NCI-H82 treated with DMSO at 0.1 percent for 48 hours (cell line): ENCODE measurements around the gene PKHD1.
"Not testable (repeated sequence)": the region's sequence is repeated elsewhere in the genome, so short reads cannot be mapped to it uniquely, and the experiment has no call there.

Experiments used
- DNase-seq: peaks from one replicate; lab custom pipeline; 2025; ENCODE audit not compliant: unreplicated experiment; lab: John Stamatoyannopoulos, UW

The PKHD1 gene

DNA sequence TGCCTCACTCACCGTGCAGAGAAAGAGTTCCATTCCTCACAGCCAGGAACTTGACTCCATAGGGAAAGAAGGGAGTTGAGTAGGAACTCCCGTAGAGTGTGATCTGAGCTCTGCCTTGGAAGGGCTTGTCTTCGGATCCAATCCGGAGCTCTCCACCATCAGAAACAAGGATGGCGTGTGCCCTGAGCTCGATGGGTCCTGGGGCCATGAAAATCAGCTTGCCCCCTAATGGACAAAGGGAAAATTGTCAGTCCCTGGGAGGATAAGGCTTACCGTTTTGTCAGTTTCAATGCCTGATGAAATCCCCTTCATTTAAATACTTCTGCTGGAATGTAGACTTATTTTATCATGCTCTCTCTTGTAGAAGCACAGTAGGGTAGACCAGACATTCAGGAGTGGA lies 153.3 kb downstream of the PKHD1 start:
- no peak for DNase-seq

GRCh38 chr6:51932956-51933355 lies 154.5 kb downstream of the PKHD1 start:
- no peak for DNase-seq

- DNase-seq: no peak
Observed at GRCh38 chr6:51930602-51931001, 156.8 kb downstream of the PKHD1 start.

DNA sequence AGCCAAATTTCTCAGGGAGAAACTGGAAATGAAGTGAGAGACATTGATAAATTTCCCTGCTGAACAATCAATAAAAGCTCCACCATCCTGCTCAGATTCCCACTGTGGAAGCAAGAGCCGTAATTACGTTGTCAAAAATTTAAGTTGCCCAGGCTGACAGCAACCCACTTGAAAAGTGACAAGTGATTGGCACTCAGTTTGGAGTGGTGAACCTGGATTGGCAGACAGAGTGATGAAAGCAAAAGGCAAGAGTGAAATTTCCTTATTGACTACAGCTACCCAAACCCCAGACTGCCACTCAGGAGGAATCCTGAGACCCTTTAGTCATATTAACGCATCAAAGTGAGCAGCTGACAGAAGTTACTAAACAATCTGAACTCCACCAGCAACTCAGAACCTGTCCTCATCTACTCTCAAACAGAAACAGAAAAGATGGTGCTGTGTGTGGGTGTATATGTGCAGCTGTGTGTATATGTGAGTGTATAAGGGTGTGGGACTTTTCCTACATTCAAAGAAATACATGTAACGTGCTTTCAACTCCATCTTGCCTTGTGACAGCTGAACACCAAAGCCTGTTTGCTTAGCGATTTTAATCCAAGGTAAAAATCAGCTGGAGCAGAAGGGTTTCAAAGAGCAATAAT lies 157.4 kb downstream of the PKHD1 start:
- no peak for DNase-seq

DNA sequence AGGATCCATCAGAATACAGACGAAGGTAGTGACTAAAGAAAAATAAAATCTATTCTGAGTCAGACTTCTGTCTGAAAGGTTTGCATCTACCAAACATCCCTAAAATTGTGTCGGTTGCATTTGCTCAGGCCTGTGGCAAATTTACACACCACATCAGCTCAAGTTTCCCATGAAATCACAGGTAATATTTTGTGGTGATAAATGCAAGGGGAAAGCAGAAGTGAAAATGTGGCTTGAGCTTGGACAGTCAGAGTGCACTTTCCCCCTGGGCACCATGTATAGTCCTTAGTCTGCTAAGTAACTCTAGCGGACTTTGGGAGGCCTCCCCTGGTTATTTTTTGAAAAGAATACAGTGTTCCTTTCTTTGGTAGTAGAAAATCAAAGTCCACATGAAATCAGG lies 159.1 kb downstream of the PKHD1 start:
- DNase-seq: no peak

DNA sequence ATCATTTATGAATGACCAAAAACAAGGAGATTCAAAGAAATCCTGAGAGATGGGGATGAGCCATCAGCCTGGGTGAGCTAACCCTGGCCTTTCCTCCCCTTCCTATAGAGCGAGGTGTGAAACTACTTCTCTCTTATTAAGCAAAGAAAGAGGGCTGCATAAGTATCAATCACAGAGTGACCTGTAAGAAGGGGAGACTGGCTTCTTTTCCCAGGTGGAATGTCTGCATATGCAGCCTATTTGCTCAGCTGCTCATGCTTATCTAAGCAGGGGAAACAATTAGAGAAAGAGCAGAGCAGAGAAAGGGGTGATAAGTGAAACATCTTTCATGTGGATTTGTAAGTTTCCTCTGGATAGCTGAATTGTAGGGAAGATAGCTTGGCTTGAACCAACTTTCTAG lies 160.0 kb downstream of the PKHD1 start:
- no peak for DNase-seq

DNA sequence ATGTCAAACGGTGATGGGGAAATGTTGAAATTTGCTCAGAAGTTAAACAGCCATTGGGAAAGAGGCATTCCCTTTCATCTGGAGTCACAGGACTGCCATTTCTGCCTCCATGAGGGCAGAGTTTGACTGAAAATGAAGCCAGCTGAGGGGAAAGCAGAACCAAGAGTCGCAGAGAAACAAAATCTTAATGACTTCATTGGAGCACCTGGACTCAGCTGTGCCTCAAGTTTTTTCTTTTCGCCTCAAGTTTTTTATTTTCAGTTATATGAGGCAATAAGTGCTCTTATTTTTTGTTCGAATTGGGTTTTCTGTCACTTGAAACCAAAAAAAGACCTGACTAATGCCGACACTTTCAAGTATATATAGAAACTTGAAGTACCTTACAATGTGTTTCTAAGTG lies 161.3 kb downstream of the PKHD1 start:
- no peak for DNase-seq

GRCh38 chr6:51922479-51922878 lies 164.9 kb downstream of the PKHD1 start:
- not testable (repeated sequence) for DNase-seq

- not testable (repeated sequence) for DNase-seq
Observed at GRCh38 chr6:51918347-51918746, 169.1 kb downstream of the PKHD1 start.

DNA sequence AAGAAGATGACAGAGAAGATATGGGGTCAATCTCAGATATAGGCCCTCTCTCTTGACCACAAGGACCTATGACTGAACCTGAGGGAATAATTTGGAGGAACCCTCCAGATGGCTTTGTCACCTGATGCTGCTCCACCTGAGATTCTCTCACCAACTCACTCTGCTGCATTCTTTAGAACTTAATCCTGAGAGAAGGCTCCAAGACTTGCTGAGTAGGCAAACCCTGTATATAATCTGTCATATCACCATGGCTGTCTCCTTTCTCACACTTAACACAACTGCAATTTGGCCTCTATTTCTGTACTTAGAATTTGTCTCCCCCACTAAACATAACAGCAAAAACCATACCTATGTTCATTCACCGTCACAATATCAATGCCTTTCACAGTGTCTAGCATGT lies 172.3 kb downstream of the PKHD1 start:
- DNase-seq: no peak

DNA sequence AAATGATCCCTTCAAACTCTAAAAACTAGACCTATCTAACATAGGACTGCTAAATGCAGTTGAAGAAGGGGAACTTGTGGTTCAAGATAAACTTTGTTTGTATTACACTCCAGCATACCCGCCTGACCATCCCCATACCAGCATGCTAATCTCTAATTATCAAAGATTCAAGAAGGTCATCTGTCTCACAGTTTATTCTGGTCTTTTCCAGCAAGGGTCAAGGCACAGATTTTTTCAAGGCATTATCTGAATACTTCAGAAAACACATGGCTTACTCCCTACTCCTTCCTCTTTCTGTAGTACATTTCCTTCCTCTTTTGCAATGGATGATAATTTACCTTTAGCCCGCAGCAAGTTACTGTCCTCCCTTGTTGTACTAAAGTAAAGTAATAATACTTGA lies 174.1 kb downstream of the PKHD1 start:
- no peak for DNase-seq

DNA sequence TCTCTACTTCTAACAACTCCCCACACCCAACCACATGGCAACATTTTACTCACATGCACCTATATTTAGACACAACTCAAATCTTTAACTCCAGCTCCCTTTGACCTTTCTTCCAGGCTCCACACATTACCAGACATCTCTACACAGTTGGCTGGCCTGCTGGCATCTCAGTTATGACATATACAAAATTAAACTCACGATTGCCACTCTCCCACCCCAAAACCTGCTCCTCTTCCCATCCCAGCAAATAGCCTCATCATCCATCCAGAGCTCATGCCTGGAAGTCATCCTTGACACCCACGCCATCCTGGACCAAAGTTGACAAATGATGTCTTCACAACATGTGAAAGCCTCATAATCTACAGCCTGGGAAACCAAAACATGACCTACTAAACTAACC lies 176.6 kb downstream of the PKHD1 start:
- DNase-seq: no peak

DNA sequence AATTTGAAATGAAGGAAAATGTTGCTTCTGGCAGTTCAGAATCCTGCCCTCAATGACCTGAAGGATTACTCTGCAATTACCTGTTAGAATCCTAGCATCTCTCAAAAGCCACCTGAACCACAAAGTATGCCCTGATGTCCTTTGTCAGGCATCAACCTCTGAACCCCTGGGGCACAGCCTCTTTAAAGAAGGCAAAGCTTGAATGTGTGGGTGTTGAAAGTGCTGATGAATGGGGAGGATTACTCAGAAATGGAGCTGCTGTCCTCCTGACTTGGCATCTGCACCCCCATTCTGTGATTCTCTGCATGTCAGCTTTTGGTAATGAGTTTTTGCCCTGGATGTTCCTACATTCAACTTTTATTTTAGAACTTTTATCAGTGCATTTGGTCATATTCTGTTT lies 179.2 kb downstream of the PKHD1 start:
- no peak for DNase-seq

DNA sequence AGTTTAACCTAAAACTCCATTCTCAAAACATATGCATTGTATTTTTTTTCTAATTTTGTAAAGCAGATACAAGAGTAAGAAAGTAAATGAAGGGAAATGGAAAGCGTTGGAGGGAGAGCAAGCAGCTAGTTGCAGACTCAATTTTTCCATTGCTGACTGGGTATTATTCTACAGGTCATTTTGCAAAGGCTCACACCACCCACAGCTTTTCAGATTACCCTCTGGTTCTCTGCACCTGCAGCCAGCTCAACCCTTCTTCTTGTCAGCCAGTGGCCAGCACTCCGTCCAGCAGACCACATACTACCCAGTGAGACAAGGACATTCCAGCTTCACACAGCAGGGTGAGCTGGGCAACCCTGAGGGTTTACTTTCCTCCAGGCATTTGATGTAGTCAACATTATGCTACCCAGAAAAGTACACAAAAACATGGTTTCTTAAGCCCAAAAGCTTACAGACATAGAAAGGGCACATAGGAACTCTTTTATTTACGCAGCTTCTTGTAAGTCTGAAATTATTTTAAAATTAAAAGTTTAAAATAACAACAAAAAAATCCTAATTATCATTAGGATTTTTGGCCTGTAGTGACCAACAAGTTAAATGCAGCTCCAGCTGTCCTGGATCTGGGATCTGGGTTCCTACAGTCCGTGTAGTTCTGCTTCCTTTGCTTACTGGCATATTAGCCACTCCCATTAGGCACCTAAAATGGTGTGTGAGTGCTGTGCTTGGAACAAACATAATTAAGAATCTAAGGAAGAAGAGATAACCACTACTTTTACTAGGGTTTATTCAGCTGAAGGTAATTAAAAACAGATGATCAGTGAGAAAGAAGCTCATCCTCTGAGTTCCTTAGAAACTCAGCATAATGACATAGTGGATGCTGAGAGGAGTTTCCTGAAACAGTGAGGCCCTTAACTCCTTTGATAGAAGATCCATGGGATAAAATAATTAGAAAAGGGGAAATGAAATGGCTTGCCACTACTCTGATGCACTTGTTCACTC lies 185.3 kb downstream of the PKHD1 start:
- DNase-seq: no peak

DNA sequence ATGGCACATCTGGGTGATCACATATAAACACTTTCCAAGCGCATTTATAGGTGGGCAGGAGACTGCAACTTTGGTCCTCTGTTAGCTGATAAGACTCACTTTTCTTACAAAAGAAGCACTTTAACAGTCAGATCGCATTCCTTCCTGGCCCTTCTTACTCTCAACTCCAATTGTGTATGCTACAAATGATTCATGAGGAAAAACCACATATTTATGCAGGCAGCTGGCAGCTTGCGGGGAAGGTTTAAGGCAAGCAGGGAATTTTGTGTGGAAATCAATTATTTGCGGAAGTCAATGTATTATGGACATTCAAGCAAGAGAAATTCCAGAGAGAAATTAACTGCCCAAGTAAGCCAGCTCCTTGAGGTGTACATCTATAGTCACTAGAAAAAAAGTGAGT lies 194.0 kb downstream of the PKHD1 start:
- DNase-seq: no peak

DNA sequence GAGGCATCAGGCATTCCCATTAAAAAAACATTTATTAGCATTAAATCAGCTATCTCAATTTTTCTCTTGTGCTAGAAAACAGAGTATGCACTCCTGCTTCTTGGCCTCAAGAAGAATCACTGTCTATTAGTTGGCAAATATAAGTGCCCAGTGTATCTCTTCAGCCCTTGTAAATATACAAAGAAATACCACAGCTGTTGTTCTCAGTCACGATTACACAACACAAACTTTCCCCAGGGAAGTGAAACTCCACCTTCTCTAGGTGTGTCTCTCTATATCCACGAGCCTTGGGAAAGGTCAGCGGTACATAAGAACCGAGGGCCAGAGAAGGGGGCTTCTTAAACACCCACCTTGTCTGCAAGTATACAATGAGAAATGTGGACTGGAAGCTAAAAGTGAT lies 194.7 kb downstream of the PKHD1 start:
- DNase-seq: no peak

DNA sequence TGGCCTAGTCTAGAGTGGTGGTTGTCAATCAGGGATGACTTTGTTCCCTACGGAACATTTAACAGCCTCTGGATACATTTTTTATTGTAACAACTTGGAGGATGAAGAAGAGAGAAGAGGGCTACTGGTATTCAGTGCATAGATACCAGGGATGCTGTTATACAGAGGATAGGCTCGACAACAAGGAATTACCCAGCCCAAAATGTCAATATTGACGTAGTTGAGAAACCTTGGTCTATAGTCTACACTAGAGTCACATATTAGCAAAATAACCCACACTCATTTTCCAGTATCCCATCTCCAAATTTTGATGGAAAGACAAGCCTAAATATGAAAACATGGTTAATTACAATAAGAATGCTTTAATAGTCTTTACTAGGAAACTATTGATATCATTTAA lies 195.1 kb downstream of the PKHD1 start:
- DNase-seq: no peak

DNA sequence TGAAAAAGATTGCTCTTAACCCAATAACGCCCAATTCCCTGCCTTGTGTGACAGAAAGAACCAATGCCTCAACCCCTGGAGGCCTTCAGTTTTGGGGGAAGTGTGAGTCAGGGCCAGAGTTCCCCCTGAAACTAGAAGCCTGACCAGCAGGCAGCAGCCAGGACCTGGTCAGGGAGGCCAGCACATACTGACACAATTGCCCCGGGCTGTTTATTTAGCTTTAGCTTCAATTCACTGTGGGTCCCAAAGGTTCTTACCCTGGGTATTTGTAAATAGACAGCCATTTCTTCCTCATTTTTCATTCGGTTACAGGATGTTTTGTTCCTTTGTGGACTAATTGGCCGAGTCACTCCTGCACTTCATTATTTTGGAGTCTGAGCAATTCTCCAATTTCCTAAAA lies 195.6 kb downstream of the PKHD1 start:
- no peak for DNase-seq

DNA sequence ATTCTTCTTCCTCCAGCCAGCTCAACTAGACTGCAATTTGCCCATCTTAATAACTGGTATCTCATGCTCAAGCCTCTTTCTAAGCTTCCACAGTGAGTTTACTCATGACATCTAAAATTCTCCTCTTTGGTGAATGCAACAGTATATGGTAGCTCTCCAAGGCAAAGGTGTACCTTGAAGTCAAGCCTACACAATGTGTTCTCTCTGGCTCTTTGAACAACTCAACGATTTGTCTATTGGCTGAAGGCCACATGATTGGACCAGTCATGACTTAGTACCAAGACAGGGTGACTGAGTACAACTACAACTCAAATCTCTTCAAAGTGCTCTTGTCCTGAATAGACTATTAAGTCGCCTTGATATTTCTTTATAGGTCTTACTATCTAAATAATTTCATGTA lies 199.6 kb downstream of the PKHD1 start:
- no peak for DNase-seq

- DNase-seq: no peak
Observed at GRCh38 chr6:51885957-51886356, 201.5 kb downstream of the PKHD1 start.

DNA sequence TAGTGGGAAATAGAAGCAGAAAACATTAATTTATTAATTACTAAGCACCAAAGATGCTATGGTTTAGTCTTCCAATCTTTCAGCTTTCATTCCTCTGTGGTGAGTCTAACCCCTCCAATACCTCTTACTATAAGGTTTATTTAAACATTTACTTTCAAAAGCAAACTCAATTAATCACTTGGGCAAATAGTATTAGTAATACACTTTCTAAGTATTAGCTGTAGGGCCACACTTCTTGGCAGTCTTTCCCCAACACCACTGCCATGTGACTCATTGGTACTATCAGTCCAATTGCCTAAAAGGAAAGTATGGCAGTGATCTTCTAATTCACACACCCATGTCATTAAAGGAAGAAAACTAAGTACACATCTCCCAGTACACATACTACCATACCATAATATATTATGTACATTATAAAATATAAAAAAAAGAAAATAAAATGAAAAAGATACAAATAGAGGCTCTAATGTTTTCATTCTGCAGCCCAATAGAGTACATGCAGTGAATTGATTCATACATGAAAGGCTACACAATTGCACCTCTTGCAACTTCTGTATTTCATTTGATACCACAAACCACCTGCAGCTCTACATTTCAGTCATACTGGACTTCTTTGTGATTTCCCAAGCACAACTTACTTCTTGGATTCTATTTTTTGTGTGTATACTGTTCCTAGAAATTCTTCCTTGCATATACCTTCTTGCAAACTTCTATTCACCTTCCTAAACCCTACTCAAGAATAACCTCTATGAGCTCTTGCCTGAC lies 218.6 kb downstream of the PKHD1 start:
- no peak for DNase-seq

- DNase-seq: no peak
Observed at GRCh38 chr6:51866867-51867266, 220.5 kb downstream of the PKHD1 start.
